A549 (cell line): ENCODE results near the gene SLC10A7. TPM values are rescaled to one million over a fixed set of nuclear protein-coding genes. Genes with fewer than 3 reads are reported as not detected.

Source experiments
- ATAC-seq, 2 experiments: fragments of 200-7000 bp in 1 of 2; fragments of >200 bp in 1 of 2; cut with Nextera tagmentation in 1 of 2; cut with Tn5 transposase in 1 of 2; 3 replicates each; pipeline versions ENCODE4 v1.8.0 to v1.9.1; 2018 to 2020; ENCODE audit warnings: mild to moderate bottlenecking in 1 of 2, moderate library complexity in 1 of 2
- CTCF ChIA-PET: fragments of 300-600 bp; sonication (Branson Sonifier 250); formaldehyde crosslinking; extraction: SDS; loops from one replicate; lab custom pipeline; 2021; ENCODE audit warnings: antibody characterized with exemption, inconsistent platforms; lab: Yijun Ruan, JAX
- POLR2A ChIA-PET: fragments of 350-600 bp; formaldehyde crosslinking; extraction: SDS; loops from one replicate; lab custom pipeline; 2021; ENCODE audit warnings: antibody characterized with exemption, inconsistent platforms; lab: Yijun Ruan, JAX
- DNase-seq, 2 experiments: peaks; one replicate each; pipeline versions ENCODE4 v3.0.0 to v3.0.0-alpha.2; 2011 to 2016; ENCODE audit warnings: low read depth in 1 of 2, low spot score in 1 of 2
- FAIRE-seq: peaks from 2 replicates; lab custom pipeline; 2011; peaks lifted over from hg19 to GRCh38; lab: Jason Lieb, UNC
- H3K27ac ChIP-seq, 2 experiments: fragments of >200 bp; sonication (Bioruptor Twin); formaldehyde crosslinking; 3 replicates each; pipeline ENCODE4 v1.5.1; 2016 to 2017
- H3K4me1 ChIP-seq: fragments of >200 bp; sonication (Bioruptor Twin); formaldehyde crosslinking; 3 replicates; pipeline ENCODE4 v1.6.1; 2016
- H3K4me2 ChIP-seq: fragments of >200 bp; sonication (Bioruptor Twin); formaldehyde crosslinking; 3 replicates; pipeline ENCODE4 v1.6.1; 2016
- H3K4me3 ChIP-seq: fragments of >200 bp; sonication (Bioruptor Twin); formaldehyde crosslinking; 3 replicates; pipeline ENCODE4 v1.5.1; 2016
- H3K9me3 ChIP-seq: fragments of >200 bp; sonication (Bioruptor Twin); formaldehyde crosslinking; 3 replicates; pipeline ENCODE4 v1.6.1; 2016
- BHLHE40 ChIP-seq: IDR thresholded peaks from 2 replicates; pipeline ENCODE4 v1.6.1; 2012; ENCODE audit warnings: low read depth, low read length, inconsistent platforms
- CHD4 ChIP-seq: fragments of 200-600 bp; sonication (generic); IDR thresholded peaks from 2 replicates; pipeline ENCODE4 v1.6.1; 2016; ENCODE audit warnings: antibody characterized with exemption, mild to moderate bottlenecking, borderline replicate concordance
- ESRRA ChIP-seq: fragments of 150-350 bp; IDR thresholded peaks from 2 replicates; pipeline ENCODE4 v1.6.1; 2014; ENCODE audit warnings: mild to moderate bottlenecking, low read length, borderline replicate concordance
- FOSB ChIP-seq: fragments of 250-450 bp; sonication (Bioruptor Pico); IDR thresholded peaks from 2 replicates; pipeline ENCODE4 v1.5.0; 2020; ENCODE audit warnings: mild to moderate bottlenecking, moderate library complexity
- GATA3 ChIP-seq: IDR thresholded peaks from 2 replicates; pipeline ENCODE4 v1.6.1; 2012; ENCODE audit warnings: borderline replicate concordance
- HDAC2 ChIP-seq: fragments of 200-600 bp; sonication (generic); IDR thresholded peaks from 2 replicates; pipeline ENCODE4 v1.6.1; 2016
- HEYL ChIP-seq: fragments of 250-450 bp; sonication (Bioruptor Pico); IDR thresholded peaks from 2 replicates; pipeline ENCODE4 v1.8.0; 2021; ENCODE audit warnings: mild to moderate bottlenecking, moderate library complexity
- HOXB5 ChIP-seq: fragments of 250-450 bp; sonication (Bioruptor Pico); IDR thresholded peaks from 2 replicates; pipeline ENCODE4 v1.5.0; 2020; ENCODE audit warnings: mild to moderate bottlenecking, moderate library complexity
- JUNB ChIP-seq: fragments of >200 bp; sonication (Bioruptor Twin); formaldehyde crosslinking; IDR thresholded peaks from 2 replicates; pipeline ENCODE4 v1.6.1; 2016
- MAFK ChIP-seq: fragments of 450-650 bp; IDR thresholded peaks from 2 replicates; pipeline ENCODE4 v1.6.1; 2014; ENCODE audit not compliant: partially characterized antibody
- MAX ChIP-seq: IDR thresholded peaks from 2 replicates; pipeline ENCODE4 v1.6.1; 2012
- MYC ChIP-seq: IDR thresholded peaks from 2 replicates; pipeline ENCODE4 v1.6.1; 2012; ENCODE audit warnings: mild to moderate bottlenecking, inconsistent platforms, low read length, improper control_type of control experiment, borderline replicate concordance
- NFE2L2 ChIP-seq: fragments of 150-350 bp; conservative IDR thresholded peaks from 2 replicates; pipeline ENCODE4 v1.6.1; 2014; ENCODE audit warnings: low read length
- NR3C1 ChIP-seq: fragments of >200 bp; sonication (Bioruptor Twin); formaldehyde crosslinking; IDR thresholded peaks from 3 replicates; pipeline ENCODE4 v1.6.1; 2017
- POLR2A ChIP-seq: IDR thresholded peaks from 2 replicates; pipeline ENCODE4 v1.6.1; 2012; ENCODE audit warnings: mild to moderate bottlenecking, low read length
- POLR2AphosphoS2 ChIP-seq: conservative IDR thresholded peaks from 2 replicates; pipeline ENCODE4 v1.6.1; 2012; ENCODE audit warnings: low read length, improper control_type of control experiment, inconsistent platforms
- REST ChIP-seq: fragments of 200-600 bp; sonication (generic); IDR thresholded peaks from 2 replicates; pipeline ENCODE4 v1.6.1; 2016; ENCODE audit warnings: antibody characterized with exemption, mild to moderate bottlenecking, moderate library complexity
- SMC3 ChIP-seq: fragments of >200 bp; sonication (Bioruptor Twin); formaldehyde crosslinking; IDR thresholded peaks from 3 replicates; pipeline ENCODE4 v1.6.1; 2018; ENCODE audit warnings: inconsistent platforms
- TFCP2L1 ChIP-seq: fragments of 250-450 bp; sonication (Bioruptor Pico); IDR thresholded peaks from 2 replicates; pipeline ENCODE4 v1.5.0; 2021; ENCODE audit warnings: mild to moderate bottlenecking
- TP53 ChIP-seq: fragments of 250-450 bp; sonication (Bioruptor Pico); IDR thresholded peaks from 2 replicates; pipeline ENCODE4 v1.5.0; 2021; ENCODE audit warnings: mild to moderate bottlenecking, moderate library complexity
- ZFP36 ChIP-seq: fragments of 450-650 bp; IDR thresholded peaks from 2 replicates; pipeline ENCODE4 v1.6.1; 2014; ENCODE audit warnings: borderline replicate concordance; ENCODE audit not compliant: partially characterized antibody
- WGBS: methylation state at CpG from one replicate; pipeline ENCODE4 v1.1.6; 2017; ENCODE audit errors: missing lambda C conversion rate; 5-methylcytosine and 5-hydroxymethylcytosine counted together
- polyA plus RNA-seq, 4 experiments: library from polyadenylated mRNA; depleted of rRNA in 3 of 4; stranded (reverse); fragments of >200 nt; fragmentation: RNase III in 1 of 4; extraction: RNeasy Plus Mini Kit Qiagen cat#74134 plus additional on column Dnase treatment in 1 of 4; gene quantifications; 2 replicates in 3 of 4; 3 replicates in 1 of 4; pipeline ENCODE4 v1.2.3, GENCODE V29; 2011 to 2017
- TF ChIP-seq, protein P1 (sequence below): IDR thresholded peaks from 2 replicates; pipeline ENCODE4 v1.6.1; 2012; ENCODE audit warnings: low read depth, borderline replicate concordance
- TF ChIP-seq, protein P2 (sequence below): fragments of 250-450 bp; sonication (Bioruptor Pico); IDR thresholded peaks from 2 replicates; pipeline ENCODE4 v1.5.0; 2020; ENCODE audit warnings: low read depth, mild to moderate bottlenecking, moderate library complexity

Gene SLC10A7
- polyA plus RNA-seq, 2 of the 4 experiments (the other 2 are of a cell fraction), result 1.3 to 6.5 TPM

DNA sequence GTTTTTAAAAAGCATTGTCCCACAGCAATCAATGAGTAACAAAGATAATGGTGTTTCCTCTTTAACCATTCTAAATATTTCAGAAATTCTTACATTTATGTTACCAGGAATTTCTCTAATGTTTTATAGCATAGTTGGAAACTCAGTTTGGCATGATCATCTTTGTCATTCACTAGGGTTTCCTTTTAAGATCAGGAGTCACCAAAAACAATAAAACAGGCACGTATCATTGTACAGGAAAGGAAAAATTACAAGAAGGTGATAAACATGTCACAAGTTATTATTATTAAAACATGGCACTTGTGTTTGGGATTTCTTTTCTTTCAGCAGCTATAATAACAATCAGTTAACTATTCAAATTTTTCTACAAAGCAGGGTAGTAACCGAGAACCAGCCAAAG is 84.0 kb downstream of the SLC10A7 start:
- no peak for TF ChIP-seq MYC
- TF ChIP-seq CHD4, result no peak
- TF ChIP-seq HDAC2, result no peak
- no peak for TF ChIP-seq BHLHE40
- no peak for TF ChIP-seq ZFP36
- TF ChIP-seq HOXB5 (CRISPR knock-in tag), result no peak
- no peak for TF ChIP-seq TP53 (CRISPR knock-in tag)
- TF ChIP-seq POLR2A, result no peak
- TF ChIP-seq, protein P1, sequence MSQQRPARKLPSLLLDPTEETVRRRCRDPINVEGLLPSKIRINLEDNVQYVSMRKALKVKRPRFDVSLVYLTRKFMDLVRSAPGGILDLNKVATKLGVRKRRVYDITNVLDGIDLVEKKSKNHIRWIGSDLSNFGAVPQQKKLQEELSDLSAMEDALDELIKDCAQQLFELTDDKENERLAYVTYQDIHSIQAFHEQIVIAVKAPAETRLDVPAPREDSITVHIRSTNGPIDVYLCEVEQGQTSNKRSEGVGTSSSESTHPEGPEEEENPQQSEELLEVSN, result no peak
- TF ChIP-seq JUNB, result no peak
- TF ChIP-seq HEYL (CRISPR knock-in tag), result no peak
- TF ChIP-seq SMC3, result no peak
- TF ChIP-seq NFE2L2, result no peak
- no peak for TF ChIP-seq REST
- no peak for TF ChIP-seq TFCP2L1 (CRISPR knock-in tag)
- TF ChIP-seq, all 56 proteins: peak for 0
- no peak for DNase-seq
- no peak for ATAC-seq
- no peak for FAIRE-seq
- ChIA-PET POLR2A (no interaction called here), CTCF (no interaction called here)
- WGBS, result 88% methylated on average over 2 of the region's 2 CpGs
- Histone ChIP-seq H3K27ac (no peak overlapping the region), H3K4me3 (no peak overlapping the region), H3K4me1 (peaks cover 5% of the 10 kb centered on the region; the same call in 2 of the 3 replicates), H3K4me2 (no peak overlapping the region), H3K9me3 (no peaks in the 10 kb centered on the region)

DNA sequence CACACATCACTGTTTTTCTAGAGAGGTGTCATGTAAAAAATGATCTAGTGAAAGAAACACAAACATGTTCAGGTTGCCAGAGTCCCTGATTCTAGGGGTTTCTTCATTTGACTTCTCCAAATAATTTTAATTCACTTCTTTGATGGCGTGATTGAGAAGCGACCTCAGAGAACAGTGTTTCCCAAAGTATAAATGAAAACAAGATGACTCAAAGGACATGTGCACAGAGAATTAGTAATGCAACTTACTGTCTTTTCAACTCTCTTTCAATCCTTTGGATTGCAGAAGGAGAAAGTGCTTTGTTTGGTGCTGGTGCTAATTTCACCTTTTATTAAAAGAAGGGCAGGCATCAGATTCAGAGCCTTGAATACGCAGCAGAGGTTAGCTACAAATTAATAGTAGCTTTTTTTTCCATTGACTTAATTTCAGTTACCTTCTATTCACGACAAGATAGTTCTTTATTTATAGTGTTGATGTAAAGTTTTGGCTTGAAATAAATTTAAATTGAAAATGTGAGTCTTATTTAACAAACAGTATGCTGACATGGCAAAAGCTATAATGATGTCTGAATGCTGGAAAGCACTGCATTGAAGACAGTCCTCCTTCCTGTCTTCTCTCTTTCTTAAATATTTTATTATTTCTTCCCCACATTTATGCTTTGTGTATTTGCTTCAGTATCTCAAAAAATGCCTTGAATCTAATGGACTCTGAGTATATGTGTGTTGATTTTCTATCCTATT is 85.1 kb downstream of the SLC10A7 start:
- WGBS, result 75% methylated on average over 4 of the region's 4 CpGs
- FAIRE-seq (no peak), DNase-seq (no peak)
- POLR2A ChIA-PET, result no interaction called here
- TF ChIP-seq, protein P2, sequence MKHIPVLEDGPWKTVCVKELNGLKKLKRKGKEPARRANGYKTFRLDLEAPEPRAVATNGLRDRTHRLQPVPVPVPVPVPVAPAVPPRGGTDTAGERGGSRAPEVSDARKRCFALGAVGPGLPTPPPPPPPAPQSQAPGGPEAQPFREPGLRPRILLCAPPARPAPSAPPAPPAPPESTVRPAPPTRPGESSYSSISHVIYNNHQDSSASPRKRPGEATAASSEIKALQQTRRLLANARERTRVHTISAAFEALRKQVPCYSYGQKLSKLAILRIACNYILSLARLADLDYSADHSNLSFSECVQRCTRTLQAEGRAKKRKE, result no peak
- peak; percentile 52 for TF ChIP-seq MAFK
- TF ChIP-seq, all 56 proteins: peak for 1
- H3K4me1 ChIP-seq, result no peaks in the 10 kb centered on the region
- no peak for ATAC-seq
- no peak overlapping the region for H3K4me2 ChIP-seq
- H3K9me3 ChIP-seq, result no peaks in the 10 kb centered on the region
- CTCF ChIA-PET, result no interaction called here
- H3K4me3 ChIP-seq, result no peak overlapping the region
- no peak overlapping the region for H3K27ac ChIP-seq

GRCh38 chr4:146435962-146436361 is 85.8 kb downstream of the SLC10A7 start:
- H3K4me1 ChIP-seq, result no peaks in the 10 kb centered on the region

More at GRCh38 chr4:146435962-146436361, 85.8 kb downstream of the SLC10A7 start:
- Histone ChIP-seq H3K4me2 (no peak overlapping the region), H3K4me3 (no peak overlapping the region), H3K9me3 (no peaks in the 10 kb centered on the region), H3K27ac (no peak overlapping the region)
- no peak for FAIRE-seq
- TF ChIP-seq REST (no peak), GATA3 (no peak), FOSB (CRISPR knock-in tag) (no peak), POLR2AphosphoS2 (no peak), MAX (no peak), NR3C1 (no peak), SMC3 (no peak), MAFK (no peak), ESRRA (no peak)
- no peak for ATAC-seq
- POLR2A ChIA-PET, result no interaction called here
- DNase-seq, result no peak
- CTCF ChIA-PET, result no interaction called here
